Activated CD4-positive, alpha-beta T cell treated with anti-CD3 and anti-CD28 coated beads, Interleukin-2, amount 10 ng/mL, durations not matched to agents 7 days and 5 days (primary cell): Measurements from ENCODE around the gene AMBP. TPM values are rescaled to one million over a fixed set of nuclear protein-coding genes. Genes with fewer than 3 reads are reported as not detected.

Experiments
- CTCF ChIA-PET: fragments of 350-600 bp; sonication (Branson Sonifier 250); formaldehyde crosslinking; loops from one replicate; lab custom pipeline; 2021; ENCODE audit warnings: antibody characterized with exemption; lab: Charles Lee
- POLR2A ChIA-PET: fragments of 350-600 bp; sonication (Branson Sonifier 250); formaldehyde crosslinking; loops from one replicate; lab custom pipeline; 2021; ENCODE audit warnings: antibody characterized with exemption; lab: Charles Lee
- DNase-seq: peaks from one replicate; pipeline ENCODE4 v3.0.0-alpha.2; 2020
- H3K27ac Mint-ChIP-seq: one replicate; pipeline ENCODE4 v1.8.0; 2021; ENCODE audit warnings: mild to moderate bottlenecking, moderate library complexity, mixed read lengths
- H3K27me3 Mint-ChIP-seq: one replicate; pipeline ENCODE4 v1.8.0; 2021; ENCODE audit warnings: mixed read lengths
- H3K36me3 Mint-ChIP-seq: one replicate; pipeline ENCODE4 v1.8.0; 2021; ENCODE audit warnings: low read depth, mixed read lengths
- H3K4me1 Mint-ChIP-seq: one replicate; pipeline ENCODE4 v1.8.0; 2021; ENCODE audit warnings: mixed read lengths
- H3K4me3 Mint-ChIP-seq: one replicate; pipeline ENCODE4 v1.8.0; 2021; ENCODE audit warnings: mild to moderate bottlenecking, moderate library complexity, mixed read lengths
- H3K9me3 Mint-ChIP-seq: one replicate; pipeline ENCODE4 v1.8.0; 2021; ENCODE audit warnings: mixed read lengths
- total RNA-seq, 2 experiments: library from RNA; stranded (reverse); gene quantifications; one replicate each; pipeline ENCODE4 v1.2.3, GENCODE V29; 2021

Gene AMBP
- total RNA-seq, 2 experiments from 2014 or later = not detected

DNA sequence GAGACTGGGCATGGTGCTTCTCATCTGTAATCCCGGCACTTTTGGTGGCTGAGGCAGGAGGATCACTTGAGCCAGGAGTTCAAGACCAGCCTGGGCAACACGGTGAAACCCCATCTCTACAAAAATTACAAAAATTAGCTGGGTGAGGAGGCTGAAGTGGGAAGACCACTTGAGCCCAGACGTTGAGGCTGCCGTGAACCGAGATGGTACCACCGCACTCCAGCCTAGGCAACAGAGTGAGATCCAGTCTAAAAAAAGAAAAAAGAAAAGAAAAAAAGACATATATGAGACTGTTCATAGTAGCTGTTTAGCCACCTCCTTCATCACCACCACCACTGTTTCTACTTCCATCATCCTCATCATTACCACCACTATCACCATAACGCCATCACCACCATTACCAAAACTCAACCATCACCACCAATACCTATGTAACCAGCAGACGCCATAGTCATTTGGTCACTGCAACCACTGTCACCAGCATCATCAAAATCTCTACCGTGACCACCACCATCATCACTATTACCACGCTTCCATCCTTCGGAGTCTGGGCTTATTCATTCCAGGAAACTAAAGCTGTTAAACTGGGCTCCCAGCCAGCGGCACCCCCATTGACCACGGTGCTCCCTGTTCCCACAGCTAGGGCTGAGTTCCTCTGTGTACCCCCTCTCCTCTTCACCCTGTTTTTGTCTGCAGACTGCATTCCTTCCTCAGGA is 29.3 kb upstream of the AMBP start:
- ChIA-PET CTCF (interaction anchor here (0.7 to 3.4 kb wide), 4 partner anchors 29 to 188 kb away, joined by 3 to 18 read pairs (median 5); partner anchors contain the start of gene AMBP), POLR2A (no interaction called here)
- Mint-ChIP-seq H3K27me3 (peaks cover 27% of the 10 kb centered on the region), H3K4me1 (no peaks in the 10 kb centered on the region), H3K36me3 (no peaks in the 10 kb centered on the region), H3K4me3 (no peak overlapping the region), H3K9me3 (no peaks in the 10 kb centered on the region), H3K27ac (no peak overlapping the region)
- no peak for DNase-seq

DNA sequence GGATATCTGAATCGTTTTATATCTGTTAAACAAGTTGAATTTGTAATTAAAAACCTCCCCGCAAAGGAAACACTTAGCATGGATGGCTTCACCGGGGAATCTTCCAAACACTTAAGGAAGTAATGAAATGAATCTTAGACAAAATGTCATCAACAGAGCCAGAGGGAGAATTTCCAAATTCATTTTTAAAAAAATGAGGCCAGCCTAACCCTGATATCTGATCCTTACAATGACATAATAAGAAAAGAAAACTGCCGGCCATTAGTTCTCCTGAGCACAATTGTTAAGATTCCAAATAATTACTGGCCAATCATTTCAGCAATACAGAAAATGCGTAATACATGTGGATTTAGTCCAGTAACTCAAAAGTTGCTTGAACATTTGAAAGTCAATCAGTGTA is 27.1 kb upstream of the AMBP start:
- peaks cover 32% of the 10 kb centered on the region for H3K27me3 Mint-ChIP-seq
- no peak overlapping the region for H3K4me3 Mint-ChIP-seq
- POLR2A ChIA-PET = no interaction called here
- no peak overlapping the region for H3K27ac Mint-ChIP-seq
- H3K9me3 Mint-ChIP-seq = peaks cover 3% of the 10 kb centered on the region
- DNase-seq = no peak
- no peaks in the 10 kb centered on the region for H3K4me1 Mint-ChIP-seq
- CTCF ChIA-PET = interaction anchor here (1.8 kb wide), 1 partner anchor 183 kb away, joined by 5 read pairs; no protein-coding TSS in a partner anchor
- no peaks in the 10 kb centered on the region for H3K36me3 Mint-ChIP-seq

DNA sequence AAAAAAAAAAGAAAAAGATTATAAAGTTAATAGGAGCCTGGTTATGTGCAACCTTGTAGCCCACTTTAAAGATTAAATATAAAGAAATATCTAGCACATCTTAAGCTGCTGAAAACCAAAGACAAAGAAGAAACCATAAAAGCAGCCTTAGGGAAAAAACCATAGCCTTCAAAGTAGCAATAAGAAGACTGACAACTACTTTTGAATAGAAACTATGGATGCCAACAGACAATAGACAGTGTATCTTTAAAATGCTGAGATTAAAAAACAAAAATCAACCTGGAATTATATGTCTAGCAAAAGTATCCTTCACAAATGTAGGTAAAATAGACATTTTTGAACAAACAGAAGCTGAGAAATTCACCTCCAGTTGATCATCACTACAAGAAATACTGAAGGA is 24.4 kb upstream of the AMBP start:
- no peaks in the 10 kb centered on the region for H3K36me3 Mint-ChIP-seq
- H3K4me1 Mint-ChIP-seq = no peaks in the 10 kb centered on the region
- no peak overlapping the region for H3K27ac Mint-ChIP-seq
- CTCF ChIA-PET = interaction anchor here (0.7 to 1.0 kb wide), 3 partner anchors 20 to 189 kb away, joined by 3 read pairs; no protein-coding TSS in a partner anchor
- peaks cover 43% of the 10 kb centered on the region for H3K27me3 Mint-ChIP-seq
- DNase-seq = no peak
- peaks cover 3% of the 10 kb centered on the region for H3K9me3 Mint-ChIP-seq
- no peak overlapping the region for H3K4me3 Mint-ChIP-seq
- POLR2A ChIA-PET = no interaction called here

GRCh38 chr9:114100536-114100935 is 22.4 kb upstream of the AMBP start:
- H3K27me3 Mint-ChIP-seq = peaks cover 47% of the 10 kb centered on the region
- no peak for DNase-seq
- H3K4me1 Mint-ChIP-seq = no peaks in the 10 kb centered on the region
- CTCF ChIA-PET = no interaction called here
- H3K9me3 Mint-ChIP-seq = peaks cover 3% of the 10 kb centered on the region
- H3K4me3 Mint-ChIP-seq = no peak overlapping the region
- no peak overlapping the region for H3K27ac Mint-ChIP-seq
- POLR2A ChIA-PET = no interaction called here
- no peaks in the 10 kb centered on the region for H3K36me3 Mint-ChIP-seq

DNA sequence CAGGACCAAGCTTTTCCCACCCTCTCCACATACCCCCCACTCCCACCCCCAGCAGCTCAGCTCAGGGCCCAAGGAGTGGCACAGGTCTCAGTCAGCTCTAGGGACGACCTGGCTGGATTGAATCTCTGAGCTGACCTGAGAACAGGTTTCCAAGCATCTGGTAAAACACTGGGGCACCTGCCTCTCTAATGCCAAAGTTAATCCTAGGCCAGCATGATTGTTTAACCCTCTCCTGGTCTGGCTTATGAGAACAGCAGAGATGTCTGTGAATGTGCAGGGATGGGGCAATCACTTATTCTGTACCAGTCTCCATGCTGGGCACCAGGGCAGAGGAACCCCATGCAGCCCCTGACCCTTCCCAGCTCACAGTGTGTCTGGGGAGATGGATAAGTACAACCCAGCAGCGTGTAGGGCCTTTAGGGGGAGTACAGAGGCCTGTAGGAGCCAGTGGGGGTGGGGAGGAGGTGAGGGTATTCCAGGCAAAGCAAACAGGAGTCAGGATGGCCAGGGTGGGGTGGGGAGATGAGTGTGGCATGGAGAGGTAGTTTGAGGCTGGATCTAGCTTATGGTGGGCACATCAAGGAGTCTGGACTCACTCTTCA is 21.7 kb upstream of the AMBP start:
- H3K36me3 Mint-ChIP-seq = no peaks in the 10 kb centered on the region
- no peaks in the 10 kb centered on the region for H3K4me1 Mint-ChIP-seq
- no peak overlapping the region for H3K27ac Mint-ChIP-seq
- H3K27me3 Mint-ChIP-seq = peaks cover 41% of the 10 kb centered on the region
- H3K9me3 Mint-ChIP-seq = peaks cover 3% of the 10 kb centered on the region
- POLR2A ChIA-PET = no interaction called here
- DNase-seq = no peak
- CTCF ChIA-PET = interaction anchor here (1.0 kb wide), 1 partner anchor 9 kb away, joined by 4 read pairs; no protein-coding TSS in a partner anchor
- H3K4me3 Mint-ChIP-seq = no peak overlapping the region

DNA sequence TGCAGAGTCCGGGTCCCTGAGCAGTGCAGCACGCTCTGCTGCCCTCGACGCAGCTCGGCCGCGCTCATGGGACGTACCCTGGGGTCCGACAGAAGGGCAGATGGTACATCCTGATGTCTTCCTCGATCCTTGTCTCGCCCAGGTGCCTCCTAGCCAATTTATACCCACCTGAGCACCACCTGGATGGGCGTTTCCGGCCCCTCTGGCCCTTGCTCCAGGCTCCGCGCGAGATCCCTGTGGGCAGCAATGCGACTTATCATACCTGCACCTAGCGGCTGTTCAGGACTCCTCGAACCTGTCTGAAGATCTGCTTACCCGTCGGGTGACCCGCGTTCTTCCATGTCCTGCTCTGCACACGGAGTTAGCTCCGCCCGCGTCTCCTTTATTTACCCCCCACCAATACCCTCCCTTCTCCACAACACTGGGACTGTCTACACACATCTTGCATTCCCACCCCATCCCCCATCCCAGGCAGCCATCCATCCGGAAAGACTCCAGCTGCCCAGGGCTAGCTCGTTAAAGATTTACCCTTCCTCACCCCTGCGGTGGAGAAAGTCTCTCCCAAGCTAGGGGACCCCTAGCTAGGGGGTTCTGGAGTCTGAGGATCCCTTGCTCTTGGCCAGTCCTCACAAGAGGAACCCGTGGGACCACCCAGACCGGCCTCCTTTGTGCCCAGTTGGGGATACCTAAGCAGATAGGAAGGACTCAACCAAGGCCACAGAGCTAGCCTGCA is 21.0 kb upstream of the AMBP start, which contains the start of gene KIF12:
Gene KIF12, minus strand, starts transcription at position 357 of the 733 bp plus-strand sequence. Its CDS starts 16 bp downstream, at position 341.
- DNase-seq = no peak
- H3K9me3 Mint-ChIP-seq = peaks cover 3% of the 10 kb centered on the region
- no peaks in the 10 kb centered on the region for H3K36me3 Mint-ChIP-seq
- H3K27me3 Mint-ChIP-seq = peaks cover 39% of the 10 kb centered on the region
- H3K27ac Mint-ChIP-seq = no peak within 1 kb of the TSS
- no peak within 1 kb of the TSS for H3K4me3 Mint-ChIP-seq
- H3K4me1 Mint-ChIP-seq = no peaks in the 10 kb centered on the region
- ChIA-PET POLR2A (no interaction called here), CTCF (interaction anchor here (0.6 to 1.0 kb wide), 2 partner anchors 9 to 1145 kb away, joined by 3 to 4 read pairs; no protein-coding TSS in a partner anchor)

DNA sequence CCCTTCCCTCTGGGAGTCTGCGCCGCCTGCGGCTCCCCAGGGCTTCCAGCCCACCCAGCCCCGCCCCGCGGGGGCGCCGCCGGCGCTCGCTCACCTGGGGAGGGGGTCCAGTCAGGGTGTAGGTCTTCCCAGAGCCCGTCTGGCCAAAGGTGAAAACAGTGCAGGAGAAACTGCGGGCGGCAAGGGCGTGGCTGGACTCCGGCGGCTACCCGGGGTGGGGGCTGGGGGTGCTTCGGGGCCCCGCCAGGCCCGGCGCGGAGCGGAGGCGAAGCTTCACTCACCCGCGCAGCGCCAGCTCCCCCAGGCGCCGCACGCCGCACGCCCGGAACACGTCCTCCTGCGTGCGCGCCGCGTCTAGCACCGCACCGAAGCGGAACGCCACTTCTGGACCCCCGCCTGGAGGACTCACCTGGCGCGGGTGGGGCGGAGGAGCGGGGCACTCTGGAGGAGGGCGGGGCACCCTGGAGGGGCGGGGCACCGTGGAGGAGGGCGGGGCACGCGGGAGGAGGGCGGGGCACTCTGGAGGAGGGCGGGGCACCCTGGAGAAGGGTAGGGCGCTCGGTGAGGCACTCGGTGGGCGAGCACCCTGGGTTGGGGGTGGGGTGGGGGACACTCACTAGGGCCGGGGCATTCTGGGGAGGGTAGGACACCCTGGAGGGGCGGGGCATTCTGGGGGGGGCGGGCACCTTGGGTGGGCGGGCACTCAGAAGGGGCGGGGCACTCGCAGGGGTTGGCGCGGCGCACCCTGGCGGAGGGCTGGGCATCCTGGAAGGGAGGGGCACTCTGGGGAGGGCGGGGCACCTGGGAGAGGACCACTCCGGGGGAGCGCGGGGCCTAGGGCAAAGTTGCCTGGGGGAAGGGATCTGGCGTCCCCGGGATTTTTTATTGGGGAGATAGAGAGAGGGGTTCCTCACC is 20.2 kb upstream of the AMBP start:
- H3K27ac Mint-ChIP-seq = no peak overlapping the region

DNA sequence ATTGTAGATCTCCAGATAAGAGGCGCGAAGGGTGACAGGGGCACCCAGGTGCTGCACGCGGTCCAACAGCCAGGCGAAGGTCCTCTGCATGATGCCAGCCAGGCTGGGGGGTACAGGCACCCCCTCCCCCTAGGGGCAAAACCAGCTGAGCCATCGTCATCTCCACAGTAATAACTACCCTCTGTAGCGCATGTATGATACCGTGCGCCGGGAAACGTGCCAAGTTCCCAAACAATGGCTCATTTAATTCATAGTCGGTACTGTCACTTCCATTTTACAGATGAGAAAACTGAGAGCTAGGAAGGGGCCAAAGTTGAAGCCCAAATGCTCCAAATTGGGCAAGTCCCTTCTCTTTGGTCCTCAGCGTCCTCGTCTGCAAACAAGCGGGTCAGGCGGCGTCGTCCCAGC is 19.5 kb upstream of the AMBP start:
- H3K4me3 Mint-ChIP-seq = no peak overlapping the region
- no peaks in the 10 kb centered on the region for H3K4me1 Mint-ChIP-seq
- peaks cover 32% of the 10 kb centered on the region for H3K27me3 Mint-ChIP-seq
- H3K36me3 Mint-ChIP-seq = no peaks in the 10 kb centered on the region
- peaks cover 3% of the 10 kb centered on the region for H3K9me3 Mint-ChIP-seq
- no peak overlapping the region for H3K27ac Mint-ChIP-seq
- DNase-seq = no peak
- ChIA-PET CTCF (interaction anchor here (1.3 kb wide), 1 partner anchor 11 kb away, joined by 4 read pairs; no protein-coding TSS in a partner anchor), POLR2A (no interaction called here)

More for the DNA sequence above, 20.2 kb upstream of the AMBP start:
- ChIA-PET POLR2A (no interaction called here), CTCF (interaction anchor here (1.0 to 1.3 kb wide), 2 partner anchors 10 kb away, joined by 4 read pairs; no protein-coding TSS in a partner anchor)
- Mint-ChIP-seq H3K36me3 (no peaks in the 10 kb centered on the region), H3K27me3 (peaks cover 37% of the 10 kb centered on the region), H3K9me3 (peaks cover 3% of the 10 kb centered on the region), H3K4me3 (no peak overlapping the region), H3K4me1 (no peaks in the 10 kb centered on the region)
- peak; percentile 19 for DNase-seq

DNA sequence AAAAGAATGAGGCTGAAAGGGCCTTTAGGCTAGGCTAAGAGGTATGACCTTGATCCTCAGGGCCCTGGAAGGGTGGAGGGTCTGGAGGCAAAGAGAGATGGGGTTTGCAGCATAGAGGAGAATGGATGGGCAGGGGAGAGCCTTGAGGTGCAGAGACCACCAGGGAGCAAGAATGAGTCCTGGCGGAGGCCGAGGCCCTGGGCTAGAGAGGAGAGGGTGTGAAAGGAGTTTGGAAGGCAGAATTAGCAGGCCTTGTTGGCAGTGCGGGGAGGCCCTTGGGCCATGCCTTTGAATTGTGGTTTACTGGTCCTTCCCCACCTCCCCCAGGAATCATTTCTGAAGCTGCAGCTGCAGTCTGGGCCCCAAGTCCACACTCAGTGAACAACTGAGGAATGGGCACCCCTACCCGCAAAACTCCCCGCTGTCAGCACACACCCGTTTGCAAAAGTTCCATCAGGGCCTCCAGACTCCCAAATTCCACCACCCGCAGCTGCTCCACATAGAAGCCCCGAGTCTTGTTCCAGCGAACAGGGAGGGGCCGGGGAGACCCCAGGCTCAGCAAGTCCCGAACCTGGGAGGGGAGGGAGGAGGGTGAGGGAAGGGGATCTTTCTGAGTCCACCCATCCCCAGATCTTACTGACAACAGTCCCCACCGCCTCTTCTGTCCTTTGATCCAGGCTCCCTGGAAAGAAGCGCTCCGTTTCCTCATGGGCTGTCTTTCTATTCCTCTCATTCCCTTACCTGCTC is 18.9 kb upstream of the AMBP start:
- H3K27ac Mint-ChIP-seq = no peak overlapping the region
- no peaks in the 10 kb centered on the region for H3K36me3 Mint-ChIP-seq
- ChIA-PET POLR2A (no interaction called here), CTCF (interaction anchor here (1.3 kb wide), 1 partner anchor 11 kb away, joined by 4 read pairs; no protein-coding TSS in a partner anchor)
- H3K27me3 Mint-ChIP-seq = peaks cover 30% of the 10 kb centered on the region
- H3K9me3 Mint-ChIP-seq = peaks cover 3% of the 10 kb centered on the region
- no peak for DNase-seq
- no peaks in the 10 kb centered on the region for H3K4me1 Mint-ChIP-seq
- no peak overlapping the region for H3K4me3 Mint-ChIP-seq

GRCh38 chr9:114096041-114096511 is 18.0 kb upstream of the AMBP start:
- no peak for DNase-seq
- no peak overlapping the region for H3K27ac Mint-ChIP-seq
- no peaks in the 10 kb centered on the region for H3K4me1 Mint-ChIP-seq
- no peak overlapping the region for H3K4me3 Mint-ChIP-seq
- no peaks in the 10 kb centered on the region for H3K36me3 Mint-ChIP-seq
- H3K9me3 Mint-ChIP-seq = no peaks in the 10 kb centered on the region
- CTCF ChIA-PET = interaction anchor here (4.0 kb wide), 1 partner anchor 14 kb away, joined by 13 read pairs; no protein-coding TSS in a partner anchor
- H3K27me3 Mint-ChIP-seq = peaks cover 27% of the 10 kb centered on the region
- POLR2A ChIA-PET = no interaction called here

DNA sequence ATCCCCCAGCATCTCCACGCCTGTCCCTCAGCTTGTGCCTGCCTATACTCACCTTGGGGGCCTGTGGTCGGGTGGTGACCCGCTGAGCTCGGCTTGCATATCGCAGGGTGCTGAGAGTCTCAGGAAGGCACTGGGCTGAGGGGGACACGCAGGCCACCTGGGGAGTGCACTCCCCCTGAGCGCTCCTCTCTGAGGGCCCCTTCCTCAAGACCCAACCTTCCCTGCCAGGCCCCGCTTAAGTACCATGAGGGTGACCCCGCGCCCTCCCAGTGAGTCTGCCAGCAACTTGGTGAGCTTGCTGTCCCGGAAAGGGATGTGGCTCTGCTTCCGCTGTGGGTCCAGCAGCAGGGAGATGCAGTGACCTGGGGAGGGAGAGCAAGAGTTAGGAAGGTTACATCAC is 16.9 kb upstream of the AMBP start:
- H3K27me3 Mint-ChIP-seq = peaks cover 24% of the 10 kb centered on the region
- no peaks in the 10 kb centered on the region for H3K4me1 Mint-ChIP-seq
- H3K36me3 Mint-ChIP-seq = no peaks in the 10 kb centered on the region
- no peak overlapping the region for H3K4me3 Mint-ChIP-seq
- CTCF ChIA-PET = interaction anchor here (4.0 kb wide), 1 partner anchor 13 kb away, joined by 13 read pairs; no protein-coding TSS in a partner anchor
- H3K27ac Mint-ChIP-seq = no peak overlapping the region
- no peak for DNase-seq
- no peaks in the 10 kb centered on the region for H3K9me3 Mint-ChIP-seq
- POLR2A ChIA-PET = no interaction called here
